SK-N-SH treated with all-trans-retinoic acid at 6 μM for 48 hours (cell line): ENCODE data around the gene MYO5C.

Experiments
- ZFP30 ChIP-seq: fragments of 450-650 bp; formaldehyde crosslinking; IDR thresholded peaks from 2 replicates; pipeline ENCODE4 v1.5.0; 2022; ENCODE audit warnings: mild to moderate bottlenecking, moderate library complexity
- TF ChIP-seq, protein P1 (sequence below): fragments of 250-450 bp; sonication (Bioruptor Pico); IDR thresholded peaks from 2 replicates; pipeline ENCODE4 v1.8.0; 2020; ENCODE audit warnings: mild to moderate bottlenecking, moderate library complexity, borderline replicate concordance
- TF ChIP-seq, protein P2 (sequence below): fragments of 250-450 bp; sonication (Bioruptor Pico); IDR thresholded peaks from 2 replicates; pipeline ENCODE4 v1.5.0; 2020; ENCODE audit warnings: mild to moderate bottlenecking, moderate library complexity

DNA sequence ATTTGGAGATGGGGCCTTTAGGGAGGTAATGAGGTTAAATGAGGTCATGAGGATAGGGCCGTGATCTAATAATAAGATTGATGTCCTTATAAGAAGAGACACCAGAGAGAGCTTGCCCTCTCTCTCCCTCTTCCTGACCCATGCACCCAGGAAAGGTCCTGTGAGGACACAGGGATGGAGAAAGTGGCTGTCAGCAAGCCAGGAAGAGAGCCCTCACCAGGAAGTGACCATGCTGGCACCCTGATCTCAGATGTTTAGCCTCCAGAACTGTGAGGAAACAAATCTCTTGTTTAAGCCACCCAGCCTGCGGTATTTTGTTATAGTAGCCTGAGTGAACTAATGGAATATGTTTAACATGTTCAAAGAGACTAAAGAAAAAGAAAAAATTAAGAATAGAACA lies 89.2 kb downstream of the MYO5C start:
- TF ChIP-seq, protein P1, sequence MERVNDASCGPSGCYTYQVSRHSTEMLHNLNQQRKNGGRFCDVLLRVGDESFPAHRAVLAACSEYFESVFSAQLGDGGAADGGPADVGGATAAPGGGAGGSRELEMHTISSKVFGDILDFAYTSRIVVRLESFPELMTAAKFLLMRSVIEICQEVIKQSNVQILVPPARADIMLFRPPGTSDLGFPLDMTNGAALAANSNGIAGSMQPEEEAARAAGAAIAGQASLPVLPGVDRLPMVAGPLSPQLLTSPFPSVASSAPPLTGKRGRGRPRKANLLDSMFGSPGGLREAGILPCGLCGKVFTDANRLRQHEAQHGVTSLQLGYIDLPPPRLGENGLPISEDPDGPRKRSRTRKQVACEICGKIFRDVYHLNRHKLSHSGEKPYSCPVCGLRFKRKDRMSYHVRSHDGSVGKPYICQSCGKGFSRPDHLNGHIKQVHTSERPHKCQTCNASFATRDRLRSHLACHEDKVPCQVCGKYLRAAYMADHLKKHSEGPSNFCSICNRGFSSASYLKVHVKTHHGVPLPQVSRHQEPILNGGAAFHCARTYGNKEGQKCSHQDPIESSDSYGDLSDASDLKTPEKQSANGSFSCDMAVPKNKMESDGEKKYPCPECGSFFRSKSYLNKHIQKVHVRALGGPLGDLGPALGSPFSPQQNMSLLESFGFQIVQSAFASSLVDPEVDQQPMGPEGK (CRISPR knock-in tag), result no peak
- no peak for TF ChIP-seq ZFP30 (CRISPR knock-in tag)
- TF ChIP-seq, protein P2, sequence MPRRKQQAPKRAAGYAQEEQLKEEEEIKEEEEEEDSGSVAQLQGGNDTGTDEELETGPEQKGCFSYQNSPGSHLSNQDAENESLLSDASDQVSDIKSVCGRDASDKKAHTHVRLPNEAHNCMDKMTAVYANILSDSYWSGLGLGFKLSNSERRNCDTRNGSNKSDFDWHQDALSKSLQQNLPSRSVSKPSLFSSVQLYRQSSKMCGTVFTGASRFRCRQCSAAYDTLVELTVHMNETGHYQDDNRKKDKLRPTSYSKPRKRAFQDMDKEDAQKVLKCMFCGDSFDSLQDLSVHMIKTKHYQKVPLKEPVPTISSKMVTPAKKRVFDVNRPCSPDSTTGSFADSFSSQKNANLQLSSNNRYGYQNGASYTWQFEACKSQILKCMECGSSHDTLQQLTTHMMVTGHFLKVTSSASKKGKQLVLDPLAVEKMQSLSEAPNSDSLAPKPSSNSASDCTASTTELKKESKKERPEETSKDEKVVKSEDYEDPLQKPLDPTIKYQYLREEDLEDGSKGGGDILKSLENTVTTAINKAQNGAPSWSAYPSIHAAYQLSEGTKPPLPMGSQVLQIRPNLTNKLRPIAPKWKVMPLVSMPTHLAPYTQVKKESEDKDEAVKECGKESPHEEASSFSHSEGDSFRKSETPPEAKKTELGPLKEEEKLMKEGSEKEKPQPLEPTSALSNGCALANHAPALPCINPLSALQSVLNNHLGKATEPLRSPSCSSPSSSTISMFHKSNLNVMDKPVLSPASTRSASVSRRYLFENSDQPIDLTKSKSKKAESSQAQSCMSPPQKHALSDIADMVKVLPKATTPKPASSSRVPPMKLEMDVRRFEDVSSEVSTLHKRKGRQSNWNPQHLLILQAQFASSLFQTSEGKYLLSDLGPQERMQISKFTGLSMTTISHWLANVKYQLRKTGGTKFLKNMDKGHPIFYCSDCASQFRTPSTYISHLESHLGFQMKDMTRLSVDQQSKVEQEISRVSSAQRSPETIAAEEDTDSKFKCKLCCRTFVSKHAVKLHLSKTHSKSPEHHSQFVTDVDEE (CRISPR knock-in tag), result no peak
